ENCODE measurements around the gene SLC8A2. TPM values are rescaled to one million over a fixed set of nuclear protein-coding genes. Genes with fewer than 3 reads are reported as not detected.

The SLC8A2 gene
- total and polyA plus RNA-seq, 2 experiments from 2014 or later = 0.86 to 10.0 TPM

DNA sequence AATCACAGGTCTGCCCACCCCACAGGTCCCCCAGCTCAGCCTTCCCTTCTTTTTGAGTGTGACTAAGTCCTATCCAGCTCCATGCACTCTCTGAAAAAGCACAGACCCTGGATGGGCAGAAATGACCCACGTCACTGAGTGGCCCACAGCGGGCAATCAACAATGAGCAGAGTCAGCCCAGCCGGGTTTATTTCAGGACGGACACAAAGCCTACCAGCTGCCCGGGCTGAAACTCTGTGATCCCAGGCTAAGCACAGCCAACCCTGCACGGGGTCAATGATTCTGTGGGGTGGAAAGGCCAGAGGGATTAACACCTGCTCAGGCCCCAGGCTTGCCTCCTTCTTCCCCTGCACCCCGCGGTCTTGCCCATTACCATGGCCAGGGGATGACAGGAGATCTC is 34.8 kb upstream of the SLC8A2 start:
- DNase-seq (ENCODE audit: low spot score) (no peak), ATAC-seq (no peak)
- TF ChIP-seq ZNF331 (CRISPR knock-in tag; IDR thresholded peaks at IDR 0.05; ENCODE audit: low read depth) (no peak), ZNF462 (CRISPR knock-in tag; IDR thresholded peaks at IDR 0.05) (no peak), ZNF114 (CRISPR knock-in tag; IDR thresholded peaks at IDR 0.05) (no peak), ETS1 (IDR thresholded peaks at IDR 0.05) (no peak), JUNB (IDR thresholded peaks at IDR 0.05; ENCODE audit: unreplicated experiment) (no peak), CREB1 (CRISPR knock-in tag; IDR thresholded peaks at IDR 0.05; ENCODE audit: low read depth) (no peak), NANOG (IDR thresholded peaks at IDR 0.05; ENCODE audit: borderline replicate concordance) (no peak)
- TF ChIP-seq, protein P1, sequence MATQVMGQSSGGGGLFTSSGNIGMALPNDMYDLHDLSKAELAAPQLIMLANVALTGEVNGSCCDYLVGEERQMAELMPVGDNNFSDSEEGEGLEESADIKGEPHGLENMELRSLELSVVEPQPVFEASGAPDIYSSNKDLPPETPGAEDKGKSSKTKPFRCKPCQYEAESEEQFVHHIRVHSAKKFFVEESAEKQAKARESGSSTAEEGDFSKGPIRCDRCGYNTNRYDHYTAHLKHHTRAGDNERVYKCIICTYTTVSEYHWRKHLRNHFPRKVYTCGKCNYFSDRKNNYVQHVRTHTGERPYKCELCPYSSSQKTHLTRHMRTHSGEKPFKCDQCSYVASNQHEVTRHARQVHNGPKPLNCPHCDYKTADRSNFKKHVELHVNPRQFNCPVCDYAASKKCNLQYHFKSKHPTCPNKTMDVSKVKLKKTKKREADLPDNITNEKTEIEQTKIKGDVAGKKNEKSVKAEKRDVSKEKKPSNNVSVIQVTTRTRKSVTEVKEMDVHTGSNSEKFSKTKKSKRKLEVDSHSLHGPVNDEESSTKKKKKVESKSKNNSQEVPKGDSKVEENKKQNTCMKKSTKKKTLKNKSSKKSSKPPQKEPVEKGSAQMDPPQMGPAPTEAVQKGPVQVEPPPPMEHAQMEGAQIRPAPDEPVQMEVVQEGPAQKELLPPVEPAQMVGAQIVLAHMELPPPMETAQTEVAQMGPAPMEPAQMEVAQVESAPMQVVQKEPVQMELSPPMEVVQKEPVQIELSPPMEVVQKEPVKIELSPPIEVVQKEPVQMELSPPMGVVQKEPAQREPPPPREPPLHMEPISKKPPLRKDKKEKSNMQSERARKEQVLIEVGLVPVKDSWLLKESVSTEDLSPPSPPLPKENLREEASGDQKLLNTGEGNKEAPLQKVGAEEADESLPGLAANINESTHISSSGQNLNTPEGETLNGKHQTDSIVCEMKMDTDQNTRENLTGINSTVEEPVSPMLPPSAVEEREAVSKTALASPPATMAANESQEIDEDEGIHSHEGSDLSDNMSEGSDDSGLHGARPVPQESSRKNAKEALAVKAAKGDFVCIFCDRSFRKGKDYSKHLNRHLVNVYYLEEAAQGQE (IDR thresholded peaks at IDR 0.05; ENCODE audit: unreplicated experiment) = no peak
- Histone ChIP-seq H4K20me1 (replicated peaks; ENCODE audit: insufficient read depth) (peaks cover 8% of the 10 kb centered on the region), H3K27me3 (ENCODE audit: insufficient read depth) (no peaks in the 10 kb centered on the region), H3K4me1 (ENCODE audit: insufficient read depth) (no peaks in the 10 kb centered on the region), H3K27ac (ENCODE audit: low read depth) (no peak overlapping the region), H3K4me2 (no peak overlapping the region), H3K36me3 (ENCODE audit: insufficient read depth) (no peaks in the 10 kb centered on the region), H3K79me2 (replicated peaks; ENCODE audit: insufficient read depth) (peaks cover 50% of the 10 kb centered on the region), H3F3A (replicated peaks; ENCODE audit: low read depth) (no peaks in the 10 kb centered on the region), H2AFZ (no peak overlapping the region), H3K4me3 (no peak overlapping the region), H3K9me2 (ENCODE audit: insufficient read depth) (no peaks in the 10 kb centered on the region)
- Mint-ChIP-seq H3K4me3 (no peak overlapping the region), H3K27me3 (ENCODE audit: insufficient read depth, low read depth, poor library complexity) (peaks cover 6% of the 10 kb centered on the region), H3K9me3 (no peaks in the 10 kb centered on the region; the same call in 2 of the 3 replicates), H3K36me3 (ENCODE audit: low read depth) (peaks cover 6% of the 10 kb centered on the region; the same call in 2 of the 3 replicates), H3K4me1 (peaks cover 2% of the 10 kb centered on the region; the same call in 1 of the 3 replicates), H3K27ac (no peak overlapping the region)
